ENCODE measurements around the gene MT4. TPM values are rescaled to one million over a fixed set of nuclear protein-coding genes. Genes with fewer than 3 reads are reported as not detected.

The MT4 gene
- total and polyA plus RNA-seq, 2 of the 4 experiments (the other 2 are of a cell fraction), result not detected

DNA sequence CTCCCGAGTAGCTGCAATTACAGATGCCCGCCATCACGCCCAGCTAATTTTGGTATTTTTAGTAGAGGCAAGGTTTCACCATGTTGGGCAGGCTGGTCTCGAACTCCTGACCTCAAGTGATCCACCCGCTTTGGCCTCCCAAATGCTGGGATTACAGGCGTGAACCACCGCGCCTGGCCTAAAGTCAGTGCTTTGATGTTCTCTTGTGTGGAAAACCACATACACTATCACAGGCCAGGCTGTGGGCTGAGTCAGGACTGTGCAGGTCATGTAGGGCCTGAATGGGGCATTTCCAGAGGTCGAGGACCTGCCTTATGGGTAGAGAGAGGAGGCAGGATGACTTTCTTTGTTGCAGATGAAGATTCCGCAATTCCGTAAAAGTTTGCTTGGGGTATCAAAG is 19.4 kb downstream of the MT4 start:
- H2BK5ac ChIP-seq (ENCODE audit: low read depth, low read length, poor library complexity, severe bottlenecking), result no peak overlapping the region
- no peak overlapping the region for H3K4me3 ChIP-seq (ENCODE audit: insufficient read depth, low read depth, low read length)
- H3K23ac ChIP-seq (ENCODE audit: low read depth, low read length), result no peak overlapping the region
- no peaks in the 10 kb centered on the region for H3K9me1 ChIP-seq (ENCODE audit: insufficient read depth, low read length)
- TF ChIP-seq CHD1 (IDR thresholded peaks at IDR 0.05; ENCODE audit: low read depth, low read length), result no peak
- ChIA-PET CTCF (no interaction called here), POLR2A (ENCODE audit: unreplicated experiment) (no interaction called here)
- H3K4me2 ChIP-seq (ENCODE audit: low read depth, low read length), result no peak overlapping the region
- no peak overlapping the region for H3K56ac ChIP-seq (ENCODE audit: extremely low read depth, insufficient read depth, low read length)
- H3K27me3 ChIP-seq (ENCODE audit: control insufficient read depth, insufficient read depth, low read length), result peaks cover 58% of the 10 kb centered on the region
- H3K36me3 ChIP-seq (ENCODE audit: control insufficient read depth, insufficient read depth, low read length), result no peaks in the 10 kb centered on the region
- no TSS peak for BruUV-seq (replicated peaks)
- H2BK20ac ChIP-seq (ENCODE audit: low read depth, low read length), result no peak overlapping the region
- no peak overlapping the region for H3K9ac ChIP-seq (ENCODE audit: low read depth, low read length)
- H3K9me3 ChIP-seq (ENCODE audit: control insufficient read depth, insufficient read depth, low read length), result no peaks in the 10 kb centered on the region; the same call in 1 of the 2 replicates
- H3K79me1 ChIP-seq (ENCODE audit: low read depth in 1 of 2, low read length in 2 of 2), result no peaks in the 10 kb centered on the region
- no peaks in the 10 kb centered on the region for H3K4me1 ChIP-seq (ENCODE audit: control insufficient read depth, insufficient read depth, low read length)
- no peak for DNase-seq
- no peak overlapping the region for H3K4ac ChIP-seq (ENCODE audit: low read depth, low read length)
- H2AK9ac ChIP-seq (replicated peaks; ENCODE audit: low read depth, low read length, poor library complexity), result no peak overlapping the region
- in situ Hi-C loops (cut with MboI; ENCODE audit: low sequenced_read_pairs), result no loop called here
- 67% methylated on average over 1 of the region's 11 CpGs; no CpG with 5 or more reads in 1 of the 2 experiments for WGBS, 2 experiments (ENCODE audit: extremely low coverage in 2 of 2, insufficient read length in 1 of 2)
- H3K14ac ChIP-seq (replicated peaks; ENCODE audit: low read depth, low read length), result no peak overlapping the region
- H3K27ac ChIP-seq (ENCODE audit: insufficient read depth, low read length), result no peak overlapping the region
- no peak for ATAC-seq (ENCODE audit: low read depth)
- H4K8ac ChIP-seq (ENCODE audit: low read depth in 2 of 2, low read length in 2 of 2), result no peak overlapping the region
- no peak overlapping the region for H4K91ac ChIP-seq (ENCODE audit: insufficient read depth, low read depth, low read length)
- no peak overlapping the region for H2BK15ac ChIP-seq (ENCODE audit: low read depth, low read length)
- H4K20me1 ChIP-seq (ENCODE audit: insufficient read depth, low read length), result no peaks in the 10 kb centered on the region
- H2AFZ ChIP-seq (replicated peaks; ENCODE audit: low read length, poor library complexity), result no peak overlapping the region
- no peak overlapping the region for H3K18ac ChIP-seq (ENCODE audit: low read depth, low read length)
- dilution Hi-C loops (cut with HindIII; ENCODE audit: low sequenced_read_pairs, unreplicated experiment), result no loop called here
- intact Hi-C loops (cut with micrococcal nuclease), result no loop called here
- H2AK5ac ChIP-seq (ENCODE audit: low read depth, low read length), result no peak overlapping the region
- no peak overlapping the region for H4K5ac ChIP-seq (ENCODE audit: low read depth, low read length)
- no peak overlapping the region for H2BK120ac ChIP-seq (ENCODE audit: low read depth, low read length)

Measured in IMR-90 (cell line).